PFSK-1 (cell line): ENCODE measurements around the gene SPTBN4.

Experiments used
- POLR2AphosphoS5 ChIP-seq: IDR thresholded peaks from 2 replicates; pipeline ENCODE4 v1.6.1; 2012; ENCODE audit warnings: low read depth, mild to moderate bottlenecking, control low read depth, low read length, moderate library complexity
- TAF1 ChIP-seq: IDR thresholded peaks from 2 replicates; pipeline ENCODE4 v1.6.1; 2012; ENCODE audit warnings: low read length, control low read depth, borderline replicate concordance; ENCODE audit not compliant: insufficient read depth

DNA sequence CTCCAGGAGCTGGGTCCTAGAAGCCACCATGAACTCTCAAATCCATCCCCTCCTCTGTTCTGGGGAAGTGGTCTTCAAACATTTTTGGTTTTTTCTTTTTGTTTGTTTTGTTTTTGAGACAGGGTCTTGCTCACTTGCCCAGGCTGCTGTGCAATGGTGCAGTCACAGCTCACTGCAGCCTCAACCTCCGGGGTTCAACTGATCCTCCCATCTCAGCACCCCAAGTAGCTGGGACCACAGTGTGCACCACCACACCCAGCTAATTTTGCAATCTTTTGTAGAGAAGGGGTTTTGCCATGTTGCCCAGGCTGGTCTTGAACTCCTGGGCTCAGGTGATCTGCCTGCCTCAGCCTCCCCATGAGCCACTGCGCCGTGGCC lies 8.2 kb upstream of the SPTBN4 start:
- TF ChIP-seq TAF1, result no peak
- TF ChIP-seq POLR2AphosphoS5, result no peak
